Astrocyte (in vitro differentiated cells and primary cell): ENCODE results near the gene ITFG2. TPM values are rescaled to one million over a fixed set of nuclear protein-coding genes. Genes with fewer than 3 reads are reported as not detected.
A peak's percentile ranks its signal among the peaks of the same experiment; 100 is the strongest.

Experiments
- DNase-seq: peaks from one replicate; pipeline ENCODE4 v3.0.0-alpha.2; 2010; ENCODE audit warnings: low read depth
- FAIRE-seq: peaks from 2 replicates; lab custom pipeline; 2011; peaks lifted over from hg19 to GRCh38; lab: Jason Lieb, UNC
- H2AFZ ChIP-seq: 2 replicates; pipeline ENCODE4 v1.6.0; 2012; ENCODE audit warnings: low read depth, low read length, inconsistent platforms
- H3K27ac ChIP-seq: 2 replicates; pipeline ENCODE4 v1.5.1; 2011; ENCODE audit warnings: low read depth, low read length, inconsistent platforms
- H3K27me3 ChIP-seq: 2 replicates; pipeline ENCODE4 v1.6.0; 2011; ENCODE audit warnings: low read length, inconsistent platforms; ENCODE audit not compliant: insufficient read depth
- H3K36me3 ChIP-seq: 2 replicates; pipeline ENCODE4 v1.5.1; 2011; ENCODE audit warnings: low read length, inconsistent platforms; ENCODE audit not compliant: insufficient read depth
- H3K4me1 ChIP-seq: 2 replicates; pipeline ENCODE4 v1.5.1; 2011; ENCODE audit warnings: low read length, inconsistent platforms; ENCODE audit not compliant: insufficient read depth
- H3K4me2 ChIP-seq: 2 replicates; pipeline ENCODE4 v1.6.0; 2012; ENCODE audit warnings: low read length, inconsistent platforms
- H3K4me3 ChIP-seq: 2 replicates; pipeline ENCODE4 v1.5.1; 2011; ENCODE audit warnings: low read depth, mild to moderate bottlenecking, low read length, inconsistent platforms; ENCODE audit not compliant: insufficient read depth
- H3K79me2 ChIP-seq: 2 replicates; pipeline ENCODE4 v1.6.0; 2012; ENCODE audit warnings: mild to moderate bottlenecking, low read length, inconsistent platforms; ENCODE audit not compliant: insufficient read depth
- H3K9ac ChIP-seq: 2 replicates; pipeline ENCODE4 v1.6.0; 2012; ENCODE audit warnings: mild to moderate bottlenecking, low read length, inconsistent platforms
- H3K9me3 ChIP-seq: 2 replicates; pipeline ENCODE4 v1.5.1; 2012; ENCODE audit warnings: low read depth, mild to moderate bottlenecking, low read length, inconsistent platforms; ENCODE audit not compliant: insufficient read depth
- H4K20me1 ChIP-seq: 2 replicates; pipeline ENCODE4 v1.6.0; 2012; ENCODE audit warnings: low read length, inconsistent platforms; ENCODE audit not compliant: insufficient read depth
- H3K27ac Mint-ChIP-seq: one replicate; pipeline ENCODE4 v1.8.0; 2021; ENCODE audit warnings: mild to moderate bottlenecking, mixed read lengths; ENCODE audit not compliant: unreplicated experiment
- H3K27me3 Mint-ChIP-seq: one replicate; pipeline ENCODE4 v1.8.0; 2021; ENCODE audit warnings: low read depth, mixed read lengths; ENCODE audit not compliant: unreplicated experiment
- H3K36me3 Mint-ChIP-seq: one replicate; pipeline ENCODE4 v1.8.0; 2021; ENCODE audit warnings: low read depth, mixed read lengths; ENCODE audit not compliant: unreplicated experiment
- H3K4me1 Mint-ChIP-seq: one replicate; pipeline ENCODE4 v1.8.0; 2021; ENCODE audit warnings: low read depth, mixed read lengths; ENCODE audit not compliant: unreplicated experiment
- H3K4me3 Mint-ChIP-seq: one replicate; pipeline ENCODE4 v1.8.0; 2021; ENCODE audit warnings: mild to moderate bottlenecking, moderate library complexity, mixed read lengths; ENCODE audit not compliant: unreplicated experiment
- H3K9me3 Mint-ChIP-seq: one replicate; pipeline ENCODE4 v1.8.0; 2021; ENCODE audit warnings: mild to moderate bottlenecking, mixed read lengths; ENCODE audit not compliant: unreplicated experiment
- CTCF ChIP-seq: IDR thresholded peaks from 2 replicates; pipeline ENCODE4 v1.5.1; 2011; ENCODE audit warnings: low read depth, mild to moderate bottlenecking, inconsistent platforms, low read length, moderate library complexity; ENCODE audit not compliant: insufficient read depth
- EZH2 ChIP-seq: IDR thresholded peaks from 2 replicates; pipeline ENCODE4 v1.6.1; 2012; ENCODE audit warnings: mild to moderate bottlenecking, low read length, inconsistent platforms; ENCODE audit not compliant: insufficient read depth
- total RNA-seq: library from RNA; stranded (reverse); gene quantifications from 2 replicates; pipeline ENCODE4 v1.2.1, GENCODE V29; 2021

ITFG2 gene
- total RNA-seq, 1 donor from 2014 or later = 20.2 TPM

- FAIRE-seq (no peak), DNase-seq (peak; percentile 62)
- Mint-ChIP-seq H3K4me3 (peak overlapping the region; percentile 28), H3K36me3 (peaks cover 27% of the 10 kb centered on the region), H3K9me3 (no peaks in the 10 kb centered on the region), H3K4me1 (peaks cover 23% of the 10 kb centered on the region), H3K27ac (peak overlapping the region; percentile 89), H3K27me3 (no peaks in the 10 kb centered on the region)
- no peaks in the 10 kb centered on the region for H3K9me3 ChIP-seq
- H2AFZ ChIP-seq = no peak overlapping the region
- H3K4me1 ChIP-seq = peaks cover 10% of the 10 kb centered on the region
- peak overlapping the region; percentile 12 for H3K4me2 ChIP-seq
- no peaks in the 10 kb centered on the region for H3K79me2 ChIP-seq
- peaks cover 5% of the 10 kb centered on the region for H4K20me1 ChIP-seq
- H3K27ac ChIP-seq = peak overlapping the region; percentile 46
- H3K4me3 ChIP-seq = no peak overlapping the region
- H3K36me3 ChIP-seq = peaks cover 45% of the 10 kb centered on the region
- TF ChIP-seq CTCF (no peak), EZH2 (no peak)
- H3K9ac ChIP-seq = peak overlapping the region; percentile 30
- H3K27me3 ChIP-seq = no peaks in the 10 kb centered on the region
Observed at GRCh38 chr12:2804393-2805142, 7.9 kb upstream of the ITFG2 start.

- no peaks in the 10 kb centered on the region for H3K9me3 ChIP-seq
- DNase-seq = peak; percentile 77
- no peaks in the 10 kb centered on the region for H3K27me3 ChIP-seq
- H3K79me2 ChIP-seq = no peaks in the 10 kb centered on the region
- peaks cover 23% of the 10 kb centered on the region for H3K4me1 Mint-ChIP-seq
- H2AFZ ChIP-seq = no peak overlapping the region
- TF ChIP-seq EZH2 (no peak), CTCF (no peak)
- peak overlapping the region; percentile 28 for H3K4me3 Mint-ChIP-seq
- peaks cover 5% of the 10 kb centered on the region for H4K20me1 ChIP-seq
- peak overlapping the region; percentile 12 for H3K4me2 ChIP-seq
- FAIRE-seq = peak; percentile 54
- H3K27me3 Mint-ChIP-seq = no peaks in the 10 kb centered on the region
- peaks cover 39% of the 10 kb centered on the region for H3K36me3 ChIP-seq
- H3K9me3 Mint-ChIP-seq = no peaks in the 10 kb centered on the region
- H3K36me3 Mint-ChIP-seq = peaks cover 23% of the 10 kb centered on the region
- no peak overlapping the region for H3K27ac ChIP-seq
- H3K27ac Mint-ChIP-seq = peak overlapping the region; percentile 89
- H3K9ac ChIP-seq = peak overlapping the region; percentile 8
- no peak overlapping the region for H3K4me3 ChIP-seq
- peaks cover 10% of the 10 kb centered on the region for H3K4me1 ChIP-seq
Observed at GRCh38 chr12:2805143-2805520, 7.3 kb upstream of the ITFG2 start.

GRCh38 chr12:2806700-2807099, 5.8 kb upstream of the ITFG2 start:
- Histone ChIP-seq H3K4me1 (peaks cover 10% of the 10 kb centered on the region), H3K27me3 (no peaks in the 10 kb centered on the region), H3K9ac (no peak overlapping the region), H3K36me3 (peaks cover 25% of the 10 kb centered on the region), H4K20me1 (peaks cover 5% of the 10 kb centered on the region), H2AFZ (no peak overlapping the region), H3K27ac (no peak overlapping the region), H3K79me2 (no peaks in the 10 kb centered on the region), H3K9me3 (no peaks in the 10 kb centered on the region), H3K4me2 (no peak overlapping the region), H3K4me3 (no peak overlapping the region)
- no peak for FAIRE-seq
- Mint-ChIP-seq H3K27ac (no peak overlapping the region), H3K36me3 (peaks cover 14% of the 10 kb centered on the region), H3K4me3 (no peak overlapping the region), H3K9me3 (no peaks in the 10 kb centered on the region), H3K27me3 (no peaks in the 10 kb centered on the region), H3K4me1 (peaks cover 23% of the 10 kb centered on the region)
- no peak for TF ChIP-seq CTCF
- no peak for TF ChIP-seq EZH2
- DNase-seq = no peak
